Measurements from ENCODE around the gene ZNF333.
"Not testable (repeated sequence)": the region's sequence is repeated elsewhere in the genome, so short reads cannot be mapped to it uniquely, and the experiment has no call there.

Gene ZNF333

DNA sequence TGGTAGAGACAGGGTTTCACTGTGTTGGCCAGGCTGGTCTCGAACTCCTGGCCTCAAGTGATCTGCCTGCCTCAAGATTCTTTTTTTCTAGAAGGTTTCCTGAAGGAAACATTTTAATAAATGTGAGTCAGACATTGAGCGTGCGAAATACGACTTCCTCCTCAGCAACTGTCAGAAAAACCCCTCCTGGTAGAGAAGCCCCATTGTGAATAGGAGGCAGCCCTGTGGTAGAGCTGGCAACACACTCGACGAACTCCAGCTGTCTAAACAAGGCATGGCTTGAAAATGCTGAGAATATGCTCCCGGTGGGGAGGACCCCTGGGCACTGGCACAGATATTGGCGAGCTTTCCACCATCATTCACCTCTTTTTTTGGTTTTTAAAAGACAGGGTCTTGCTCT is 9.8 kb downstream of the ZNF333 start:
- DNase-seq (ENCODE audit: low spot score), result no peak

DNA sequence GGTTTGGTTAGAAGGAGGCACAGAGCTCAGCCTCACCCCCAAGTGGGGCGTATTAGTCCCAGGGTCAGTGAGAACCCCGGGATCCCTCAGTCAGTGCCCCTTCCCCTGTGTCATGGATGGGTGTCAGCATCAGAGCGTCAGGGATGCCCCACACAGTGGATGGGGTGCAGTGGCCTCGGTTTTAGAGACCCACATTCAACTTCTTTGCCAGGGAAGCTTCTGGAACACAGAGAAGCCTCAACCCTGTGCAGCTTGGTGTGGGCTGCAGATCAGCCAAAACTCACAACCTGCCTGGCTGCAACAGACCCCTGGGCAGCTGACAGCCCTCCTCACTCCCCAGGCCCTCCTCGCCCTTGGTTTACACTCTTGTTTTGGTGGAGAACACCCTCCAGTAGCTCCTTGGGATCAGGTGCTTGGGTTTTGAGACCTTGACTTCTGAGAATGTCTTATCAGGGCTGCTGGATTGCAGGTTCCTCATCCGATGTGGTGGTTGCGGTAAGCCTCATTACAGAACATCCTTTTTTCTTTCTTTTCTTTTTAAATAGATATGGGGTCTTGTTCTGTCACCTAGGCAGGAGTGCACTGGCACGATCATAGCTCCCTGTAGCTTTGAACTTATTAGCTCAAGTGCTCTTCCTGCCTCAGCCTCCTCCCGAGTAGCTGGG is 11.0 kb downstream of the ZNF333 start:
- no peak for DNase-seq (ENCODE audit: low spot score)

DNA sequence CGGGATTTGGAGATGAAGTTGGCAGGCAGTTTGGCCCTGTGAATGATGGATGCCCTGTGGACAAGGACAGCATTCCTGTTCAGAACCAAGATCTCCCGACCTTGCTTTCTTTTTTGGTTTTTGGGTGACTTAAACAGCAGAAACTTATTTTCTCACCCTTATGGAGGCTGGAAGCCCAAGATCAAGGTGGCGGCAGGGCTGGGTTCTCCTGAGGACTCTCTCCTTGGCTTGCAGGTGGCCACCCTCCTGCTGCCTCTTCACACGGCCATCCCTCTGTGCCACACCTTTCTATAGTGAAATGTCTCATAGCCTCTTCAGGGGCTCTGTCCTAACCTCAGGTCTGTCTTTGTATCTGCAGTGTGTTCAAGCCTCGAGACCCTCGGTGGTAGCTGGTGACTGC is 14.0 kb downstream of the ZNF333 start:
- no peak for DNase-seq (ENCODE audit: low spot score)

DNA sequence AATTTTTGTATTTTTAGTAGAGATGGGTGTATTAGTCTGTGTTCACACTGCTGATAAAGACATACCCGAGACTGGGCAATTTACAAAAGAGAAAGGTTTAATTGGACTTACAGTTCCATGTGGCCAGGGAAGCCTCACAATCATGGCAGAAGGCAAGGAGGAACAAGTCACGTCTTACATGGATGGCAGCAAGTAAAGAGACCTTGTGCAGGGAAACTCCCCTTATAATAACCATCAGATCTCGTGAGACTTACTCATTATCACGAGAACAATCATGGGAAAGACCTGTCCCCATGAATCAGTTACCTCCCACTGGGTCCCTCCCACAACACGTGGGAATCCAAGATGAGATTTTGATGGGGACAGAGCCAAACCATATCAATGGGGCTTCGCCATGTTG is 14.6 kb downstream of the ZNF333 start:
- no peak for DNase-seq (ENCODE audit: low spot score)

DNA sequence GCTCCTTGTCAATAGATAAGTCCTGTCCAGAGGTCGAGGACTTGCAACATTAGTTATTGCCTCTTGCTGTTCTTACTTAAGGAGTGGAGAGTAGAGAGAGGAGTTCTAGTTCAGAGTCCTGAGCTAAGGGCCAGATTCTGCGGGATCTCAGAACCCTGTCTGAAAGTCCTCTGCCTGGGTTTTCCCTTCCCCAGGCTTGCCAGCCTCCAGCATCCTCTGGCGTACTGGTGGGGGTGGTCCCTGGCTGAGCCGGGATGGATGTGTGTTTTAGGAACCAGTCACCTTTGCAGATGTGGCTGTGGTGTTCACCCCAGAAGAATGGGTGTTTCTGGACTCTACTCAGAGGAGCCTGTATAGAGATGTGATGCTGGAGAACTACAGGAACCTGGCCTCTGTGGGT is 26.0 kb downstream of the ZNF333 start:
- no peak for DNase-seq (ENCODE audit: low spot score)

DNA sequence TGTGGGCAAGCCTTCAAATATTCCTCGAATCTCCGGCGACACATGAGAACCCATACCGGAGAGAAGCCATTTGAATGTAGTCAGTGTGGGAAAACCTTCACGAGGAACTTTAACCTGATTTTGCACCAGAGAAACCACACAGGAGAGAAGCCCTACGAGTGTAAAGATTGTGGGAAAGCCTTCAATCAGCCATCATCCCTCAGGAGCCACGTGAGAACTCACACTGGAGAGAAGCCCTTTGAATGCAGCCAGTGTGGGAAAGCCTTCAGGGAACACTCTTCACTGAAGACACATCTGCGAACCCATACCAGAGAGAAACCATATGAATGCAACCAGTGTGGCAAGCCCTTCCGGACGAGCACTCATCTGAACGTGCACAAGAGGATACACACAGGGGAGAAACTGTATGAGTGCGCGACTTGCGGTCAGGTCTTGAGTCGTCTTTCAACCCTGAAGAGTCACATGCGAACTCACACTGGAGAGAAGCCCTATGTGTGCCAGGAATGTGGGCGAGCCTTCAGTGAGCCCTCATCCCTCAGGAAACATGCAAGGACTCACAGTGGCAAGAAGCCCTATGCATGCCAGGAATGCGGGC is 28.8 kb downstream of the ZNF333 start:
- no peak for DNase-seq (ENCODE audit: low spot score)

DNA sequence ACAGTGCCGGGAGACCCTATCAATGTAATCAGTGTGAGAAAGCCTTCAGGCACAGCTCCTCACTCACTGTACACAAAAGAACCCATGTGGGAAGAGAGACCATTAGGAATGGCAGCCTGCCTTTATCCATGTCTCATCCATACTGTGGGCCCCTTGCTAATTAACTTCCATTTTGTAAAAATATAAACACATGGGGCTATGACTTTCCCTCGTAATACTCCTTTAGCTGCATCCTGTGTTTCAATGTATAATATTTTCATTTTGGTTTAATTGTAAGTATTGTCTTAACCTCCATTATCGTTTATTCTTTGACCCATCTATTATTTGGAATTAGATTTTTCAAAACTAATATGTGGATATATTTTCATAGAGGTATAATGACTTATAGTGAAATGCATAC is 29.3 kb downstream of the ZNF333 start:
- DNase-seq (ENCODE audit: low spot score), result no peak

DNA sequence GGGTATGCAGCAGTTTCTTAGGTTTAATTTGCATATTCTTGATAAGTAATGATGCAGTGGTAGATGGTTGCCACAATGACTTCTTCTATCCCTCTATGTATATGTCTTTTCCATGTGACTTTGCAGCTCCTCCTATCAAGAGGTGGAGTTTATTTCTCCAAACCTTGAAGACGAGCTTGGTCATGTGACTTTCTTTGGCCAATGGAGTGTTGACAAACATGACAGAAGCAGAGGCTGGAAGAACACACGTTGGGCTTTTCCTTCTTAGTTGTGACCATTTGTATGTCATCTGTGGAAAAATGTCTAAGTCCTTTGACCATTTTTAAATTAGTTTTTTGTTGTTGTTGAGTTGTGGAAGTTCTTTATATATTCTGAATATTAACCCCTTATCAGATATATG is 32.3 kb downstream of the ZNF333 start:
- no peak for DNase-seq (ENCODE audit: low spot score)

DNA sequence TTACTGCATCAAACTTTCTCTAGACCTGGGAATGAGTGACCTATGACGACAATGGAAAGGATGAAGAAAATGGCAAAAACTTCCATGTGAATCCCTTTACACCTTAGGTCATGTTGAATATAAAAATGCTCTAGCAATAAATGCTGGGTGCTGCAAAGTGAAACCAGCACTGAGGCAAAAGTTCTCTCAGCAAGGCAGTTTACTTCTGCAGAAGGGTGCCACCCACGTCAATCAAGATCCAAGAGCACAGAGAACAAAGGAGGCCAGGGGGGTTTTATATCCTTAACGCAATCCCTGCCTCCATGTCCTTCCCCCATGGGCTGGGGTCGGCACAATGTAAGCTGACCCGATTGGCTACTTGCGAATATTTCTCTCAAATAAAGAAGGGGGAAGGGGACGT is 38.7 kb downstream of the ZNF333 start:
- no peak for DNase-seq (ENCODE audit: low spot score)

DNA sequence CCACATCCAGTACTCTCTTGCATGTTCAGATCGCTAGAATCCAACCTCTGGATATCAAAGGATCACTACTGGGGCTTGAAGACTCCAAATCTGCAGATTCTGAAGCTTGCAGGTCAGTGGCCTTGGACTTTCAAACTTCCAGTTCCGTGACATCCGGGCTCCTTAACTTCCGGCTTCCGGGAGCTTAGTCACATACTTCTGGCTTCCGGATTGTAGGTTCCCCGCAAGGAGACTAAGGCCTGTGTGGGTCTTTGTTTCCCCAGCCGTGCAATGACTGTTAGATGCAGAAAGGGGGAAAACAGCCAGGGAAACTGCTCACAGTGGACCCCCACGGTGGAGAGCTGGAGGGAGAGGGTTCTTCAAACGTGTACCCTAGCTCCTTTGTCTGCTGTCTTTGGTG is 41.4 kb downstream of the ZNF333 start:
- no peak for DNase-seq (ENCODE audit: low spot score)

DNA sequence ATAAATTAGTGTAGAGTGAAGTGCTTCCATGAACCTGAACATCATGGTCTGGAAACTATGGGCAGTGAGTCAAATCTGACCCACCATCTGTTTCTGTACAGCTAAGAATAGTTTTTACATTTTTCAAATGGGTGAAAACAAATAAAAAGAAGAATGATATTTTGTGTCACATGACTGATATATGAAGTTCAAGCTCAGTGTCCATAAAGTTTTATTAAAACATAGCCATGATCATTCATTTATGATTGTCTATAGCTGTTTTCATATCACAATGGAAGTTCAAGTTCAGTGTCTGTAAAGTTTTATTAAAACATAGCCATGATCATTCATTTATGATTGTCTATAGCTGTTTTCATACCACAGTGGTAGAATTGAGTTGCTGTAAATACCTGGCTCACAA is 42.7 kb downstream of the ZNF333 start:
- no peak for DNase-seq (ENCODE audit: low spot score)

DNA sequence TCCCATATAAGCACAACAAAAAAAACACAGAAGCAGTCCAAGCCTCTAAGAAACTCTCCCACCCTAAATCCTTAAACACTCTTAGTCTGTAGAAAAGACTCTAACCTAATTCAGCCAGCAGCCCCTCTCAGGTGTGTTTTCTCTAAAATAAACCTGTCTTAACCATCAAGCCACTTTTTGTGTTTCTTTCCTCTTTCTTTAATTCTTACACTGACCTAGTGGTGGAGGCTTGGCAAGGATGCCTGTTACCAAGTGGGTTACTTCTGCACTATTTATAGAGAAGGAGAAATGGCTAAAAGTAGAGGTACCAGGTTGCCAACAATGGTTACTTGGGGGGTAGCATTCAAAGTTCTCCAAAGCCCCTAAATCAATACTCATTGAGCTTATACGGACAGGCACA is 43.7 kb downstream of the ZNF333 start:
- DNase-seq (ENCODE audit: low spot score), result no peak

DNA sequence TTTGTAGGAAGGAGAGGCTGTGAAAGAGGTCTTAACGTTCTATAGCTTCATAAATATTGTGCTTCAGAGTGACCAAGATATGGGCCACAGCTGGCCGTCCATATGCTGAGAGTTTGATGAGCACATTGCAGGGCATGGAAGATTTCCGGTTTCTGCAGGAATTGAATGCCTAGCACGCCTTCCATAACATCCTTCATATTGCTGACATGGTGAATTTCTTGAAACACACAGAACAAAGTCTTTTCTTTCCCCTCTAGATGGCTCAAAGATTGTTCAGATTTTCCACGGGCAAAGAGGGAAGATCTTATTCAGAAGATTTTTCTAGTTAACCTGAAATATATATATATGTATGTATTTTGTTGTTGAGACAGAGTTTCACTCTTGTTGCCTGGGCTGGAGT is 46.1 kb downstream of the ZNF333 start:
- no peak for DNase-seq (ENCODE audit: low spot score)

DNA sequence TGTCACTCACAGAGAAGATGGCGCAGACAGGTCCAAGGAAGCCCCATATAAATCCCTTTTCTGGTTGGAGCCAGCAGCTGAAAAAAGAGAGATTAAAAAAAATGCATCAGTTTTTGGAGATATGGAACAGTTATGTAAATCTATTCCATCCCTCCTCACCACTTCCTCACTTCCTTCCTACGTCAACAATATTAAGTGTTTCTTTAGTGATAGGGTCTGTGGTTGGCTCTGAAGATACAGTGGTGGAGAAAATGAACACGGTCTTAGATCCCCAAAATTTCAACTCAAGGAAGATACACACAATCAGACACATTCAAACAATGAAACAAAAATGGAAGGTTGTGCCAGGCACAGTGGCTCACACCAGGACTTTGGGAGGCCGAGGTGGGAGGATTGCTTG is 57.0 kb downstream of the ZNF333 start:
- DNase-seq (ENCODE audit: low spot score), result no peak

DNA sequence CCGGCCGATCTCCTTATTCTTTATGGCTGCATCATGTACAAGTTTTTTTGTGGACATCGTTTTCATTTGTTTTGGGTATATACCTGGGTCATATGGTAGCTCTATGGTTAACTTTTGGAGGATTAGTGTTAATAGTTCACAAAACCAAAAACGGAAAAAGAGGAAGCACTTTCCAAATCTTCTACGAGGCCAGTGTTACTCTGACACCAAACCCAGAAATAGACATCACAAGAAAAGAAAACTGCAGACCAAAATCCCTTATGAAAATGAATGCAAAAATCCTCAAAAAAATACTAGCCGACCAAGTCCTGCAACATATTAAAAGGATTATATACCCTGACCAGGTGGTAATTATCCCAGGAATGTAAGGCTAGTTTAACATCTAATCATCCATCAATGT is 58.8 kb downstream of the ZNF333 start:
- DNase-seq (ENCODE audit: low spot score), result no peak

DNA sequence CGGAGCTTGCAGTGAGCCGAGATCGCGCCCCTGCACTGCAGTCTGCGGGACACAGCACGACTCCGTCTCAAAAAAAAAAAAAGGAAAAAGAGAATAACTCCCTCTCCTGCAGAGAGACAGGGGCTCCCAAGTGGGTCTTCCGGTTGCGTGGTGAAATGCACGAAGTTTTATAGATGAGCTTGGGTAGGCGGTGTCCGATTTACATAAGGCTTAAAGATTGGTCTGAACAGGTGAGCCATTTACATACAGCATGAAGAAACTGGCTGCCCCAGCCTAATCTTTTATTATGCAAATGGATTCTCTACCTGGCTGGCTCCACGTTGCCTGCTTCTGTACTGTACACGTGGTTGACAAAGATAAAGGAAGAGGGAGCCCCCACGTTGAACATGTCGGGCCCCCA is 69.0 kb downstream of the ZNF333 start:
- DNase-seq (ENCODE audit: low spot score), result no peak

DNA sequence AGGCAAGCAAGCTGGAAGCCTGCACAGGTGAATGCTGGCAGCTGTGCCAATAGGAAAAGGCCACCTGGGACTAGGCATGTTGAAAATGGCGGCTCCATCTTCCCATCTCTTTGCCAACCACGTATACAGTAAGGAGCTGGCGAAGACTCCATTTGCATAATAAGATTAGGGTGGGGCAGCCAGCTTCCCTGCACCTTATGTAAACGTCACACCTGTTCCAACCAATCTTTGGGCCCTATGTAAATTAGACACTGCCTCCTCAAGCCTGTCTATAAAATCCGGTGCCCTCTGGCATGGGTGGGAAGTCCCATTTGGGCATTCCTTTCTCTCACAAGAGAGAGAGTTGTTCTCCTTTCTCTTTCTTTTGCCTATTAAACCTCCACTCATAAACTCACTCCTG is 71.8 kb downstream of the ZNF333 start:
- no peak for DNase-seq (ENCODE audit: low spot score)

DNA sequence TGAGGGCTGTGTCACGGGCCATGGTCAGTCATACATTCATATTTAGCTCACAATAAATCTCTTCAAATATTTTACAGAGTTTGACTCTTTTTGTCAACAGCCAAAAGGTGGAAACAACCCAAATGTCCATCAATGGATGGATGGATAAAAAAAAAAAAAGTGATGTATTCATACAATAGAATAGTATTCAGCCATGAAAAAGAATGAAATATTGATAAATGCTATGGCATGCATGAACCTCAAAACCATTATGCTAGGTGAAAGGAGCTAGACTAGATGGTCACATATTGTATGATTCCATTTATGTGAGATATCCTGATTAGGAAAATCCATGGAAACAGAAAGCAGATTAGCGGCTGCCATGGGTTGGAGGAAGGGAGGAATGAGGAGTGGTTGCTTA is 72.3 kb downstream of the ZNF333 start:
- DNase-seq (ENCODE audit: low spot score), result no peak

DNA sequence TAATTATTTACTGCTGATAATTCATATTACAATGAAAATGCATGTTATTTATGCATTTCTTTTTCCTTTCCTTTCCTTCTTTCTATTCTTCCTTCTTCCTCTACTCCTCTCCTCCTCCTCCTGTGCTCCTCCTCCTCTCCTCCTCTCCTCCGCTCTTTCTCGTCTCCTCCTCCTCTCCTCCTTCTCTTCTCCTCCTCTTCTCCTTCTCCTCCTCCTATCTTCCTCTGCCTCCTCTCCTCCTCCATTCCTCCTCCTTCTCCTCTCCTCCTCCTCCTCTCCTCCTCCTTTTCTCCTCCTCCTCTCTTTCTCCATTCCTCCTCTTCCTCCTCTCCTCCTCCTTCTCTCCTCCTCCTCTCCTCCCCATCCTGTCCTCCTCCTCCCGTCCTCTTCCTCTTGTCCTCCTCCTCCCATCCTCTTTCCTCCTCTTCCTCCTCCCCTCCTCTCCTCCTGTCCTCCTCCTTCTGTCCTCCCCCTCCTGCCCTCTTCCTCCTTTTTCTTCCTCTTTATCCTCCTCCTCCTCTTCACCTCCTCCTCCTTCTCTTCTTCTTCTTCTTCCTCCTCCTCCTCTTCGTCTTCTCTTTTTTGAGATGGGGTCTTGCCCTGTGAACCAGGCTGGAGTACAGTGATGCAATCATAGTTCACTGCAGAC is 73.8 kb downstream of the ZNF333 start:
- no peak for DNase-seq (ENCODE audit: low spot score)

DNA sequence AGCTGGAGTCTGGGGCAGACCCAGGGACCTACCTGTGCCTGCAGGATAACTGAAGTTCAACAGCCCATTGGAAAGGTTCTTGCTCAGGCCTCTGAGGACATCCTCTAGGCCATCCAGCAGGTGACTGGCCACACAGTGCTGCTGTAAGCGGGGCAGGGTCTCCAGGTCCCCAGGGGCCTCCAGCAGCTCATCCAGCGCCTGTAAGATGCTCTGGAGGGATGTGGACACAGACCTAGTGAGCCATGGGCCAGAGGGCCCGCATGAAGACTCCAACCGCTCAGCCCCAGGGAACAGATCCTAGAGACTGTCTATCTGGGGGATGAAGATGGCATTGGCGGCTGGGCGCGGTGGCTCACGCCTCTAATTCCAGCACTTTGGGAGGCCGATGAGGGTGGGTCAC is 74.6 kb downstream of the ZNF333 start:
- DNase-seq (ENCODE audit: low spot score), result no peak

DNA sequence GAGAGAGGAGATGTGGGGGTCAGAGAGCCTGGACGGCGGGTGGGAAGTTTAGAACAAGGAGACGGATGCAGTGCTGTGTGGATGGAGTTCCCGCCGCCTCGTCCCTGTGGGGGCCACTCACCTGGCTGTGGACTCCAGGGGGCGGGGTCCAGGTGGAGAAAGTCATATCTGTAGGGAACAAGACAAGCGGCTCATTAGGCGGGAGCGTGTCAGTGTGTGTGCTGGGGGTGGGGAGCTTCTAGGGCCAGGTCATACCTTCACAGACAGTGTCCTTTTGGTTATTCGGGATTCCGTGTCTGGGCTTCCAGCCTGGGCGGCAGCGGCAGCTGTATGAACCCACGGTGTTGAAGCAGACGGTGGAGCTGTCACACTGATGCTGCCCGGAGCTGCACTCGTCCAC is 75.6 kb downstream of the ZNF333 start:
- DNase-seq (ENCODE audit: low spot score), result not testable (repeated sequence)

DNA sequence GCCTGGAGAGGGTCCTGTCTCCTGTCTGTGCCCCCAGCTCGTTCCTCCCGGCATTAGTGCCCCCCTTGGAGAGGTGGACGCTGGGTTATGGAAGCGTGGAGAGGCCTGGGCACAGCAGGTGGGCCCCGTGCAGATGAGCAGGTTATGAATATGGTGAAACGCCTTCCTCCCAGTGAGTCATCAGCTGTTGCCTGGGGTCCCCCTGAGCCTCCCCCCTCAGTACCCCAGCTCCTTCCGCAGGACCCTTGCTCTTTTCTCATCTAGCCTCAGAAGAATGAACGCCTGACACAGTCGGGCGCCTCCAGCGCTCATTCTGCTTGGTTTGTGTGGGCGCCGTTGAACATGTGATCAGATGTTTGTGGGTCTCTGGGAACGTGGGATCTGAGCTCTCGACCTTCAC is 76.0 kb downstream of the ZNF333 start:
- DNase-seq (ENCODE audit: low spot score), result not testable (repeated sequence)

DNA sequence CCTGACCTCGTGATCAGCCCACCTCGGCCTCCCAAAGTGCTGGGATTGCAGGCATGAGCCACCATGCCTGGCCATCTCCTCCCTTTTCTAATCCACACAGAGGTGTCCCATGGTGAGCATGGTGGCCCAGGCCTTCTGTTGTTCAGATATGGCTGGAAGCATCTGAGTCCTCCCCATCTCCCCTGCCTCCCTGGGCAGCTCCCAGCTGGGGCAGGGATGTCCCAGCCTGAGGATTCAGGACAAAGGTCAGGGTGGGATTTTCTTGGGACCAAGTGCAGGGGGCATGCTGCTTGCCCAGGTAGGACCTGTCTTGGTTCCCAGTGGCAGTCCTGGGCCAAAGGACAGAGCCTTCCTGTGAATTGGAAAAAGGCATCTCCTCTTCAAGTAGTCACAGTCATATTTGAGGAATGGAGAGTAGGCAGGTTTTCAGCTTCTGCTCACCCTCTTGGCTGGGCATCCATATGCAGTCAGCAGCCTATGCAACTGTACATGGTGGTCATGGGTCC is 77.7 kb downstream of the ZNF333 start:
- DNase-seq (ENCODE audit: low spot score), result no peak

DNA sequence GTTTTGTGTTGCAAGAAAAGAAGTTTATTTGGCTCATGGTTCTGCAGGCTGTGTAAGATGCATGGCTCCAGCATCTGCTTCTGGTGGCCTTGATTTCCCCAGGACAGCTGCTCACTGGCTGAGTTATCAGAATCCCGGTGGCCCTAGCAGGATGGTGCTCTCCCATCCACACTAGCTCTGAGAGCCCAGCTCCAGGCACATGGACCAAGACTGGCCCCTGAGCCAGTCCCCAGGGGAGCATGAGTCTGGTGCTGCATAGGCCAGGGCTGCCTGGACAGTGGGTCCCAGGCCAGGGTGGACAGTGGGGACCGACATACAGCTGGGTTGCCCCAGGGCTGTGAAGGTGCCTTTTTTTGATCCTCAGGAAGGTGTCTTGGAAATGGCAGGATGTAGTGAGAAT is 78.2 kb downstream of the ZNF333 start:
- no peak for DNase-seq (ENCODE audit: low spot score)
